ENCODE results near the gene AQP11.
A peak's percentile ranks its signal among the peaks of the same experiment; 100 is the strongest.
"Not testable (repeated sequence)": the region's sequence is repeated elsewhere in the genome, so short reads cannot be mapped to it uniquely, and the experiment has no call there.

The AQP11 gene

DNA sequence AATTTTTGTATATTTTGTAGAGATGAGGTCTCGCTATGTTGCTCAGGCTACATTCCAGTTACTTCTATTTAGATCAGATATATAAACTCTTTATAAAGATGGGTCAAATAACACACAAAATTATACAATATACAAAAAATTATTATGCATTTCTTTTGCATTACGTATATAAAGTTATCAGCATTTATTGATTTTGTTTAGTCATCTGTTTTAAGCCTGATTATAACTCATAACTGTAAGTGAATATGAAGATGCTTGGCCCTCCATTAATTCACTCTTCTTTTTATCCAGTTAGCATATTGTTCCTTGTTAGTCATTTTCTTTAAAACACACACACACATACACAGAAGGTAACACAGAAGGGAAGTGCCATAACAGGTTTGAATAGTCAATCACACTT is 14.5 kb downstream of the AQP11 start:
- TF ChIP-seq CTCF (IDR thresholded peaks at IDR 0.05), result no peak
- H3K9me3 Mint-ChIP-seq, result no peaks in the 10 kb centered on the region
- H3K4me1 Mint-ChIP-seq, result no peaks in the 10 kb centered on the region
- no peaks in the 10 kb centered on the region for H3K27me3 Mint-ChIP-seq (ENCODE audit: low read depth, poor library complexity)
- H3K27ac Mint-ChIP-seq, result no peak overlapping the region
- no peak for DNase-seq
- H3K4me3 Mint-ChIP-seq, result no peak overlapping the region
- H3K36me3 Mint-ChIP-seq (ENCODE audit: low read depth), result peaks cover 18% of the 10 kb centered on the region

- Mint-ChIP-seq H3K4me1 (no peaks in the 10 kb centered on the region), H3K27ac (no peak overlapping the region), H3K9me3 (no peaks in the 10 kb centered on the region), H3K4me3 (no peak overlapping the region), H3K36me3 (ENCODE audit: low read depth) (peaks cover 36% of the 10 kb centered on the region), H3K27me3 (ENCODE audit: low read depth, poor library complexity) (no peaks in the 10 kb centered on the region)
- no peak for DNase-seq
- TF ChIP-seq CTCF (IDR thresholded peaks at IDR 0.05), result no peak
Measured at GRCh38 chr11:77609234-77609633, 19.5 kb downstream of the AQP11 start.

- H3K27ac Mint-ChIP-seq, result peak overlapping the region; percentile 73
- no peaks in the 10 kb centered on the region for H3K27me3 Mint-ChIP-seq (ENCODE audit: low read depth, poor library complexity)
- DNase-seq, result no peak
- H3K9me3 Mint-ChIP-seq, result no peaks in the 10 kb centered on the region
- no peak for TF ChIP-seq CTCF (IDR thresholded peaks at IDR 0.05)
- H3K4me1 Mint-ChIP-seq, result no peaks in the 10 kb centered on the region
- H3K36me3 Mint-ChIP-seq (ENCODE audit: low read depth), result peaks cover 40% of the 10 kb centered on the region
- H3K4me3 Mint-ChIP-seq, result no peak overlapping the region
Measured at GRCh38 chr11:77611921-77612320, 22.2 kb downstream of the AQP11 start.

GRCh38 chr11:77617892-77618291 is 28.1 kb downstream of the AQP11 start:
- no peak for DNase-seq
- H3K9me3 Mint-ChIP-seq, result no peaks in the 10 kb centered on the region
- peaks cover 75% of the 10 kb centered on the region for H3K36me3 Mint-ChIP-seq (ENCODE audit: low read depth)
- TF ChIP-seq CTCF (IDR thresholded peaks at IDR 0.05), result no peak
- H3K27ac Mint-ChIP-seq, result no peak overlapping the region
- H3K4me1 Mint-ChIP-seq, result no peaks in the 10 kb centered on the region
- H3K27me3 Mint-ChIP-seq (ENCODE audit: low read depth, poor library complexity), result no peaks in the 10 kb centered on the region
- no peak overlapping the region for H3K4me3 Mint-ChIP-seq

DNA sequence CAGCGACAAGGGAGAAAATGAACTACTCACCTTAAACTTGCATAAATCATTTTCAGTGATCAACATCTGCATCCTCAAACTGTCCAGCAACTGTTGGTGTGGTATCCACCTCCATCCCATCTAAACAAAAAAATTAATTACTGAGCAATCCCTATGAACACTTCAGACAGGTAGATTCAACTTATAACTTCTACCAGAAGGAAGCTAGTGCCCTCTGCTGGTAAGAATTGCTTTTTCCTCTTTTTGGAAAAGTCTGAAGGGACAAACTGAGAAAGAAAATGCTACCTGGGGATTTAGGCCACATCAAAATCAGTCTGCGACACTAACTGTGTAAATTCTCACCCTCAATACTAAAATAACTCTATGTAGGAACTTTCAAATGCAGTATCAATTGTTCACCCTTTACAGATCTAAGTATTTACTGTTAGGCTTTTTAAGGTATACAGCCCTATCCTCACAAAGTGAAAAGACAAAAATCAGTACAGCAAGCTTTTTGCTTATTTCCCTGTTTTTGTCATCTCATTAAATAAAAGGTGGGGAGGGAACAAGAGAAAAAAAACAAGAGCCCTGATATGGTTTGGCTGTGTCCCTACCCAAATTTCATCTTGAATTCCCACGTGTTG is 29.9 kb downstream of the AQP11 start:
- Mint-ChIP-seq H3K27me3 (ENCODE audit: low read depth, poor library complexity) (no peaks in the 10 kb centered on the region), H3K36me3 (ENCODE audit: low read depth) (peaks cover 83% of the 10 kb centered on the region), H3K27ac (peak overlapping the region; percentile 80), H3K4me1 (no peaks in the 10 kb centered on the region), H3K4me3 (no peak overlapping the region), H3K9me3 (no peaks in the 10 kb centered on the region)
- DNase-seq, result peak; percentile 15
- peak; percentile 70 for TF ChIP-seq CTCF (IDR thresholded peaks at IDR 0.05)

DNA sequence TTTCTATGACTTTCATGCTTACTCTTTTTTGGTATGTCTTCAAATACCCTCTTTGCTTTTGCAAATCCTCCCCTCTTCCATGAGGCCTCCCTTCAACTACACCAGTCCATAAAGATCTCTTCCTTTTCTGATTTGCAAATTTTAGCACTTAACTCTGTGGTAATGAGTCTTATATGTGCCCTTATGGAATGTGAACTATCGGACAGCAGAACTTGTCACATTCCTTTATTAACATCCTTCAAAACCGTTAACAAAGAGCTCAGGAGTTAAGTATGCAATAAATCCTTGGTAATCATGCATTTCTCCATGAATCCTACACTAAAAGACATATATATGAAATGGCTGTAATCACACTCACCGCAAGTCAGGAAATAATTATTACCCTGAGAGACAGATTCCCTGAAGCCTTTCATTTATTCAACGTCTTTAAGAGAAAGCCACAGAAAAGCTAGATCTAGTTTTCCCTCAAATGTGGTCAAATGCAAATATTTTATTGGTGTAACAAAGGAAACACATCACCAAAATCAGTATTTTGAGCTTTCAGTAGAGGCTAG is 40.5 kb downstream of the AQP11 start:
- no peak for TF ChIP-seq CTCF (IDR thresholded peaks at IDR 0.05)
- Mint-ChIP-seq H3K36me3 (ENCODE audit: low read depth) (peaks cover 75% of the 10 kb centered on the region), H3K4me3 (no peak overlapping the region), H3K4me1 (peaks cover 4% of the 10 kb centered on the region), H3K27me3 (ENCODE audit: low read depth, poor library complexity) (no peaks in the 10 kb centered on the region), H3K9me3 (peaks cover 5% of the 10 kb centered on the region), H3K27ac (no peak overlapping the region)
- DNase-seq, result no peak

DNA sequence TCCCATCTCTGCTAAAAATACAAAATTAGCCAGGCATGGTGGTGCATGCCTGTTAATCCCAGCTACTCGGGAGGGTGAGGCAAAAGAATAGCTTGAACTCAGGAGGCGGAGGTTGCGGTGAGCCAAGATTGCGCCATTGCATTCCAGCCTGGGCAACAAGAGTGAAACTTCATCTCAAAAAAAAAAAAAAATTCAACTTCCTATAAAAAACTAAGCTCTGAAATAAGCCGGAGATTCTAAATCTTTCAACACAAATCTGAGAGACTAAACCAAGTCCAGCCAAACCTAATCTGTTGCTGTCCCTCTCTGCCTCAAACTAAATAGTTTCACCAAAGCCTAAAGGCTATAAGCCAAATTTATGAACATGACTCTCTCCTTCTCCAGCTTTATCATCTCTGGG is 44.2 kb downstream of the AQP11 start:
- H3K4me1 Mint-ChIP-seq, result peaks cover 31% of the 10 kb centered on the region
- H3K27ac Mint-ChIP-seq, result peak overlapping the region; percentile 84
- H3K9me3 Mint-ChIP-seq, result peaks cover 23% of the 10 kb centered on the region
- peaks cover 64% of the 10 kb centered on the region for H3K36me3 Mint-ChIP-seq (ENCODE audit: low read depth)
- H3K27me3 Mint-ChIP-seq (ENCODE audit: low read depth, poor library complexity); H3K4me3 Mint-ChIP-seq; DNase-seq: not testable (repeated sequence)
